ENCODE measurements around the gene CREB3L4. TPM values are rescaled to one million over a fixed set of nuclear protein-coding genes. Genes with fewer than 3 reads are reported as not detected.

Gene CREB3L4
- total and polyA plus RNA-seq, 2 of the 4 experiments (the other 2 are of a cell fraction): 6.5 to 9.8 TPM

GRCh38 chr1:153976819-153977249, 9.1 kb downstream of the CREB3L4 start:
- TF ChIP-seq MAFK (IDR thresholded peaks at IDR 0.05; ENCODE audit: low read depth, low read length) (no peak), FOS (IDR thresholded peaks at IDR 0.05; ENCODE audit: low read depth, low read length) (no peak), ELK1 (IDR thresholded peaks at IDR 0.05; ENCODE audit: borderline replicate concordance, low read depth, low read length) (no peak), CHD1 (IDR thresholded peaks at IDR 0.05; ENCODE audit: low read depth, low read length) (no peak), RAD21 (IDR thresholded peaks at IDR 0.05; ENCODE audit: low read length) (no peak), RCOR1 (IDR thresholded peaks at IDR 0.05; ENCODE audit: insufficient replicate concordance, low read length) (no peak), BHLHE40 (IDR thresholded peaks at IDR 0.05; ENCODE audit: low read depth, low read length) (no peak), RFX5 (IDR thresholded peaks at IDR 0.05; ENCODE audit: low read depth, low read length) (no peak)
- TF ChIP-seq, protein P1, sequence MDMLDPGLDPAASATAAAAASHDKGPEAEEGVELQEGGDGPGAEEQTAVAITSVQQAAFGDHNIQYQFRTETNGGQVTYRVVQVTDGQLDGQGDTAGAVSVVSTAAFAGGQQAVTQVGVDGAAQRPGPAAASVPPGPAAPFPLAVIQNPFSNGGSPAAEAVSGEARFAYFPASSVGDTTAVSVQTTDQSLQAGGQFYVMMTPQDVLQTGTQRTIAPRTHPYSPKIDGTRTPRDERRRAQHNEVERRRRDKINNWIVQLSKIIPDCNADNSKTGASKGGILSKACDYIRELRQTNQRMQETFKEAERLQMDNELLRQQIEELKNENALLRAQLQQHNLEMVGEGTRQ (IDR thresholded peaks at IDR 0.05; ENCODE audit: low read depth, low read length): no peak
- Histone ChIP-seq H3K36me3 (ENCODE audit: control insufficient read depth, insufficient read depth, low read length) (peaks cover 29% of the 10 kb centered on the region), H3K14ac (replicated peaks; ENCODE audit: low read depth, low read length) (peak overlapping the region; percentile 98), H4K8ac (ENCODE audit: low read depth in 2 of 2, low read length in 2 of 2) (peak overlapping the region; percentile 51 to 81), H4K20me1 (ENCODE audit: insufficient read depth, low read length) (no peaks in the 10 kb centered on the region), H3K4me1 (ENCODE audit: control insufficient read depth, insufficient read depth, low read length) (no peaks in the 10 kb centered on the region; the same call in 1 of the 2 replicates), H2BK20ac (ENCODE audit: low read depth, low read length) (no peak overlapping the region), H3K4ac (ENCODE audit: low read depth, low read length) (peak overlapping the region; percentile 95), H3K9me1 (ENCODE audit: insufficient read depth, low read length) (peaks cover 16% of the 10 kb centered on the region), H3K4me3 (ENCODE audit: insufficient read depth, low read depth, low read length) (peak overlapping the region; percentile 65), H2BK120ac (ENCODE audit: low read depth, low read length) (peak overlapping the region; percentile 9; the same call in 1 of the 2 replicates), H3K9me3 (ENCODE audit: control insufficient read depth, insufficient read depth, low read length) (no peaks in the 10 kb centered on the region), H3K18ac (ENCODE audit: low read depth, low read length) (0 out of 2 replicates have a peak overlapping the region, but pooled peaks have one; percentile 18), H3K27me3 (ENCODE audit: control insufficient read depth, insufficient read depth, low read length) (no peaks in the 10 kb centered on the region), H2AK9ac (replicated peaks; ENCODE audit: low read depth, low read length, poor library complexity) (peak overlapping the region; percentile 96), H3K4me2 (ENCODE audit: low read depth, low read length) (peak overlapping the region; percentile 92), H3K27ac (ENCODE audit: insufficient read depth, low read length) (peak overlapping the region; percentile 60), H2AFZ (replicated peaks; ENCODE audit: low read length, poor library complexity) (peak overlapping the region; percentile 96), H4K91ac (ENCODE audit: insufficient read depth, low read depth, low read length) (peak overlapping the region; percentile 76), H2BK15ac (ENCODE audit: low read depth, low read length) (no peak overlapping the region), H3K9ac (ENCODE audit: low read depth, low read length) (peak overlapping the region; percentile 87), H2BK5ac (ENCODE audit: low read depth, low read length, poor library complexity, severe bottlenecking) (peak overlapping the region; percentile 61), H4K5ac (ENCODE audit: low read depth, low read length) (peak overlapping the region; percentile 62), H3K56ac (ENCODE audit: extremely low read depth, insufficient read depth, low read length) (peak overlapping the region; percentile 45), H3K79me1 (ENCODE audit: low read depth in 1 of 2, low read length in 2 of 2) (peaks cover 17 to 41% of the 10 kb centered on the region in 2 experiments), H2AK5ac (ENCODE audit: low read depth, low read length) (peak overlapping the region; percentile 67), H3K23ac (ENCODE audit: low read depth, low read length) (peak overlapping the region; percentile 91)
- no TSS peak for BruUV-seq (replicated peaks)
- in situ Hi-C loops (cut with MboI; ENCODE audit: low sequenced_read_pairs) (loop anchor here (10.0 kb wide), 1 partner anchor 302 kb away; the partner anchor contains the start of genes ILF2 and NPR1), dilution Hi-C loops (cut with HindIII; ENCODE audit: low sequenced_read_pairs, unreplicated experiment) (no loop called here), intact Hi-C loops (cut with micrococcal nuclease) (no loop called here)
- ATAC-seq (ENCODE audit: low read depth) (peak; percentile 5), DNase-seq (no peak)
- POLR2A ChIA-PET (ENCODE audit: unreplicated experiment): interaction anchor here (0.9 to 1.0 kb wide), 2 partner anchors 9 to 13 kb away, joined by 3 read pairs; partner anchors contain the start of genes CREB3L4 and SLC39A1
- 20% methylated on average over 1 of the region's 16 CpGs; no CpG with 5 or more reads in 1 of the 2 experiments for WGBS, 2 experiments (ENCODE audit: extremely low coverage in 2 of 2, insufficient read length in 1 of 2)
- CTCF ChIA-PET: no interaction called here
